Occipital lobe (tissue), 2 donors: Measurements from ENCODE around the gene SCAPER. TPM values are rescaled to one million over a fixed set of nuclear protein-coding genes. Genes with fewer than 3 reads are reported as not detected.

ENCODE experiments used
- DNase-seq: peaks from one replicate; lab custom pipeline; 2025; lab: John Stamatoyannopoulos, UW
- total RNA-seq: library from RNA; depleted of rRNA; stranded (reverse); fragments of >200 nt; gene quantifications from one replicate; pipeline ENCODE4 v1.2.3, GENCODE V29; 2014

SCAPER gene
- total RNA-seq, 1 donor from 2014 or later: 80.0 TPM

DNA sequence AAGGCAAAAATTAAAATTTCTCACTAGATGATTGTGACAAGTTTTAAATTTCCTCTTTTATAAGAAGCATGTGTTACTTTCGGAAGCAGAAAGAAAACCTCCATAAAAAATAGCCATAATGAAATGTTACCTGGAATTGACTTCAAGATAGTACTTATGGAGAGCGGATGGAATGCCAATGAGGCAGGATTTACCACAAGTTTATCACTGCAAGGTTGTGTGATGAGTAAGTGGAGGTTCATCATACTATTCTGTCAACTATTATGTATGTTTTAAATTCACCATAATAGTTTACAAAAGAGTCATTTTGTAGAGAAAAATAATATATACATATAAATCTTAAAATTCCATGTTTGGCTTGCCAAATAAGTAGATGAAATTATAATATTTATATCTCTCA, 230.3 kb downstream of the SCAPER start:
- no peak for DNase-seq

DNA sequence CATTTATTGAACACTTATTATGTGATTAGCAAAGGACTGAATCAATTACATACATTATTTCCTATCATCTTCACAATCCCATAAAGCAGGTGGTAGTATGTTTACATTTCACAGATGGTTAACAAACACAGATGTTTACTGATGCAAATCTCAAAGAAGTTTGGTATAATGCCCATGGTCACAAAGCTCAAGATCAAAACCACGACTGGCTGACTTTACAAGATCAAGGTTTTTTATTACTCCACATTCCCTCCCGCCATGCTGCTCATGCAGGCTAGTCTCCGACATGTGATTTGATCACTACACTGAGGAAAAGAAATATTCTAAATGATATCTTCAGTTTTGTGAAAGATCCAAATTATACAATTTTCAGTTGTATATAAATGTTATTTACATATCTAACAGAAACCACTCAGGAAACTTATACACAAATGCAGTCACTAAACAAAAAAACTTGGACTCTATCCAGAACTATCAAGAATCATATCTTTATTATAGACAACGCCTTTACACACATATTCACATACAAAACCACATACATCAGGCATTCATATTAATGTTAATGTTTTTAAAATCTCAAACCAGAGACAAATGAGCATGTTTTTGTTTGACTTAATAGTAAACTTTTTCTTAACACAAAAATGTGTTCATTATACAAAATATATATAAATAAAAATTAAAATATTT, 235.5 kb downstream of the SCAPER start:
- DNase-seq: no peak

DNA sequence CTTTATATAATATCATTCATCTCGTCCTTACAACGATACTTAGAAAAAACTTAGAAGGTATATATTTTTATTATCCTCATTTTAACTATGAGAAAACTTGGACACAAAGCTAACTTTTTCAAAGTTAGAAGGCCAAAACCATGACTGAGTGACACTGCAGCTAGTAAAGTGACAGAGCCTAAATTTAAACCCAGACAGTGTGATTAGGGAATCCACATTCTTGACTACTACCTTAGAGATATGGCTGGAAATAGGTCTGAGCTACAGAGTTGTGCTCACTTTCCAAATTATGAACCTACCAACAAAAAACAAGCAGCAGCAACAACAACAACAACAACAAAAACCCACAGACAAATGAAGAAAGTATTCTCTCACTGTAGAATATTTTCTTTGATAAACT, 236.2 kb downstream of the SCAPER start:
- no peak for DNase-seq

- DNase-seq: no peak
Measured at GRCh38 chr15:76667943-76668715, 237.0 kb downstream of the SCAPER start.

DNA sequence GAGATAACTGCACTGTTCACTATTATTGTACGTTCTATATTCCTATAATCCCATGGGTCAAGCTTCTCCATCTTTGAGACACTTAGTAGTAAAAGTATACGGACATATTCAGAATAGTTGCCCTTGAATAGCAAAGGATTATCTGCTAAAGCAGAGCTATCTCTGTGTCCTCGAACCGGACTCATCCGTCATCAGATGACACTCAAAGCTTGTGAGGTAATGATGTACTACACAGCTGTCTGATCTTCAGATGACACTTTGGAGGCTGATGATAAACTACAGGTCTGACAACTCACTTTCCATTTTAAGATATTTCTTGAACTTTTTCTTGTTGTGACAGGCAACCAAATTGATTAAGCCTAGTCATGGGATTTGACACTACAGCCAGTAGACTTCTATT, 240.2 kb downstream of the SCAPER start:
- DNase-seq: no peak

GRCh38 chr15:76664411-76664810, 240.7 kb downstream of the SCAPER start:
- DNase-seq: no peak

DNA sequence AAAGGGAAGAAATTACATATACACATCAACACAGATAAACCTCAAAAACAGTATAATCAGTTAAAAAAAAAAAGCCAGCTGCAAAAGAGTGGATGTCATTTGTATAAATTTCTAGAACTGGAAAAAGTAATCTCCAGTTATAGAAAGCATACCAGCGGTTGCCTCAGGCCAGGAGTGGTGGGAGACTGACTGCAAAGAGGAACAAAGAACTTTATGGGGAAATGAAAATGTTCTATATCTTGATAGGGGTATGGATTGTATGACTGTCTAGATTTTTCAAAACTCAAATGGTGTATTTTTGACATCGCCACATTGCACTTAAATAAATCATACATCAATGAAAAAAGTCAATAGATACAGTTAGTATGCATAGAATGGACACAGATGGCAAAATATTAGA, 241.6 kb downstream of the SCAPER start:
- DNase-seq: no peak

DNA sequence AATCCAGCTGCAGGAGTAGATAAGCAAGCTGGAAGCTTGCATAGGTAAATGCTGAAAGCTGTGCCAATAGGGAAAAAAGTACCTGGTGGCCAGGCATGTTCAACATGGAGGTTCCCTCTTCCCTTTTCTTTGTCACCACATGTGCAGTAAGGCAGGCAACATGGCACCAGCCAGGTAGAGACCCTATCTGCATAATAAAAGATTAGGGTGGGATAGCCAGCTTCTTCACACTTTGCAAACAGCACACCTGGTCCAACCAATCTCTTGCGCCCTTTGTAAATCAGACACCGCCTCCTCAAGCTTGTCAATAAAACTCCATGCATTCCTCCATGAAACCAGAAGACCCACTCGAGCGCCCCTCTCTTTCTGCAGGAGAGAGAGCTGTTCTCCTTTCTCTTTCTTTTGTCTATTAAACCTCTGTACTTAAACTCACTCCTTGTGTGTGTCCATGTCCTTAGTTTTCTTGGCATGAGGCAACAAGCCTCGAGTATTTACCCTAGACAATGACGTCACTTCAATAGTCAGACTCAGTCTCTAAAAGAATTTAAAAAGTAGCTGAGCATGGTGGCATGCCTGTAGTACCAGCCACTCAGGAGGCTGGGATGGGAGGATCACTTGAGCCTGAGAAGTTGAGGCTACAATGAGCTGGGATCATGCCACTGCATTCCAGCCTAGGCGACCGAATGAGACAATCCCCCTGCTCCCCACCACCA, 256.3 kb downstream of the SCAPER start:
- no peak for DNase-seq

GRCh38 chr15:76647612-76648011, 257.5 kb downstream of the SCAPER start:
- DNase-seq: no peak

- DNase-seq: no peak
Measured at GRCh38 chr15:76644646-76645045, 260.5 kb downstream of the SCAPER start.

- no peak for DNase-seq
Measured at GRCh38 chr15:76642671-76643070, 262.5 kb downstream of the SCAPER start.

DNA sequence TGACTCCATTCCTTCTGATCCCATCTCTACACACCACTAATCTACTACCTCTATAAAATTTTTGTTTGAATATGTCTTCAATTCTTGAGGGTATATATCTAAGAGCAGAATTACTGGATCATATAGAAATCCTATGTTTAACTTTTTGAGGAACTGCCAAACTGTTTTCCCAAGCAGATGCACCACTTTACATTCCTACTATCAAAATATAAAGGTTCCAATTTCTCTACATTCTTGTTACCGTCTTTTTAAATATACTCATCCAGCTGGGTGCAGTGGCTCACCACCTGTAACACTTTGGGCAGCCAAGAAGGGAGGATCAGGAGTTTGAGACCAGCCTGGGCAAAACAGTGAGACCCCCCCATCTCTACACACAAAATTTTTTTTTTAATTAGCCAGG, 268.0 kb downstream of the SCAPER start:
- no peak for DNase-seq

- DNase-seq: no peak
Measured at GRCh38 chr15:76636059-76636458, 269.1 kb downstream of the SCAPER start.

DNA sequence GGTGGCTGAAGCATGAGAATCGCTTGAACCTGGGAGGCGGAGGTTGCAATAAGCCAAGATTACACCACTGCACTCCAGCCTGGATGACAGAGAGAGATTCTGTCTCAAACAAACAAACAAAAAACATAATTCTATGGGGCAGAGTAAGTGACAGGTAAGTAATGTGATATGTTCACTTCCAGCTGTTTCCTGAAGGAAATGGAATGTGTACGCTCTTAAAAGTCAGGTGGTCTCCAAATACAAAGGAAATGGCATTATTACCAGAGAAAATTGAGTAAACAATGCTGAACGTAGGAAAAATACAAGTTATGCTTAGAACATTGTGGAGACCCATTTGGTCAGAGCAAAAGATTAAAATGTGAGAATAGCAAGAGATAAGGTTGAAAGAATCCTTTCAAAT, 278.5 kb downstream of the SCAPER start:
- no peak for DNase-seq

DNA sequence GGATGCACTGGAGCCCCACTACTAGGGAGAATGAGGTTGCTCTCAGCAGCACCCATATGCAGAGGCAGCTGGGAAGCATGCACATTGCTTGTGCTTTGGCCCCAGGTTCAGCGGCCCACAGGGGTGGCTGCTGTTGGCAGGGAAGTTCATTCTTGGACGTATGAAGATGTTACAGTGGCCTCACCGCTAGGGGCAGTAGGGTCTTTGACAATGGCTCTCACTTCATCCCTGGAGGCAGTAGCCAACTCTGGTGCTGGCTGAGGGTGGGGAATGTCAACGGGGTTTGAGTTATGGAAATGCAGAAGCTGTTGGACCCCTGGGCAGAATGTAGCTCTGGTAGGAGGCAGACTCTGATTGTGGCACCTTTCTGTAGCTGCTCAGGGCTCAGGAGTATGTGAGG, 279.9 kb downstream of the SCAPER start:
- DNase-seq: no peak

DNA sequence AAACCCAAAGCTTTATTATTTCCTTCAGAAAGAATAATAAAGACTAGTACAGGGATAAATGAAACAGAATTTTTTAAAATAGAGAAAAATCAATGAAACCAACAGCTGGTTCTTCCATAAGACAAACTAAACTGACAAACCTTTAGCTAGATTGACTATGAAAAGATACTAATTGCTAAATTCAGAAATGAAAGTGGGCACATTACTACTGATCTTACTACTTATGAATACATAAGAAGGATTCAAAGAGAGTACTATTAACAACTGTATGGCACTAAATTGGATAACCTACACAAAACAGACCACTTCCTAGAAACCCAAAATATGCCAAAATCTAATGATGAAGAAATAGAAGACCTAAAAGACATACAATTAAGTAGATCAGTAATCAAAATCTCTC, 290.4 kb downstream of the SCAPER start:
- DNase-seq: no peak

DNA sequence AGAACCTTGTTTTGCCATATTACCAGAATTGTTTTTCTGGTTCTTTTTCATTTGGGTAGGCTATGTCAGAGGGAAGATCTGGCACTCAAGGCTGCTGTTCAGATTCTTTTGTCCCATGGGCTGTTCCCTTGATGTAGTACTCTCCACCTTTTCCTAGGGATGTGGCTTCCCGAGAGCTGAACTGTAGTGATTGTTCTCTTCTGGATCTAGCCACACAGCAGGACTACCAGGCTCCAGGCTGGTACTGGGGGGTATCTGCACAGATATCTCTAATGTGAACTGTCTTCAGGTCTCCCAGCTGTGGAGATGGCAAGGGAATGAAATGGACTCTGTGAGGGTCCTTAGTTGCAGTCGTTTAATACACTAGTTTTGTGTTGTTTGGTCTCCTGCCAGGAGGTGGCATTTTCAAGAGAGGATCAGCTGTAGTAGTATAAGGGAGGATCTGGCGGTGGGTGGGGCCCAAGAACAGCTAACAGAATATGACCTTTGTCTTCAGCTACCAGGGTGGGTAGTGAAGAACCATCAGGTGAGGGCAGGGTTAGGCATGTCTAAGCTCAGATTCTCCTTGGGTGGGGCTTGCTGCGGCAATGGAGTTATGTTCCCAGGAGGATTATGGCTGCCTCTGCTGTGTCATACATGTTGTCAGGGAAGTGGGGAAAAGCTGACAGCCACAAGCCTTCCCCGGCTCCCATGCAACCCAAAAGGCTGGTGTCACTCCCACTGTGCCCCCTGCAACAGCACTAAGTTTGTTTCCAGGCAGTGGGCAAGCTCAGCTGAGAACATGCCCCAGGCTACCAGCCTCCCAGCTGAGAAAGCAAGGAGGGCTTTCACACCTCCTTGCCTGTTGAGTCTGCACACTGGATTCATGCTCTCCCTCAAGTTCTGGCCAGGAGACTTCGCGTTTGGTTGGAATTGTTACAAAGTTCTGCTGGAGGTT, 316.1 kb downstream of the SCAPER start:
- DNase-seq: no peak

- no peak for DNase-seq
Measured at GRCh38 chr15:76585576-76585897, 319.6 kb downstream of the SCAPER start.

DNA sequence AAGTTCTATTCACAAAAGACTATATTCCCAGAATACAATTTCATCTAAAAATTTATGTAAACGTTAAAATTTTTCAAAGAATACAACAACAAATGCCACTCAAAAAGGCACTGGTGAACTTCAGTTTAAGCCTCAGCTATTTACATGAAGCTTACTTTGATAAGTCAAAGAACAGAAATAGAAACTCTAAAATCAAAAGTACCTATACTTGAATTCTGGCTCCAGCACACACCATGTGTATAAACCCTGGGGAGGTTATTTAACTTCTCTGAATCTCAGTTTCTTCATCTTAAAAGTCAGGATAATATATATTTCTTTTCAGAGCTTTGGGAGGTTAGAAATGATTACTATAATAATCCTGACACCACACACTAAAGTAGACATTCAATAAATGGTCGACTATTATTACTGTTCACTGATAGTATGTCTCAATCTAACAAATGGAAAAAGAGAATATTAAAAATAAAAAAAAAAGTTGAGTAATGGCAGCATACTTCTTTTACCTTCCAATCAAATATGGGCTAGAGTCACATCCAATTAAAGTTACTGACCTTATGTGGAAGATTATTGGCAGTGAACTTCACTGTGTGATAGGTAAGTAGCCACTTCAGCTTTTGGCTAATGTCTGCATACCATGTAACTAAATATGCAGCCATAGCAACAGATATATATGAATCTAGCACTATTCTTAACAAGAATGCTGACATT, 320.1 kb downstream of the SCAPER start:
- no peak for DNase-seq

DNA sequence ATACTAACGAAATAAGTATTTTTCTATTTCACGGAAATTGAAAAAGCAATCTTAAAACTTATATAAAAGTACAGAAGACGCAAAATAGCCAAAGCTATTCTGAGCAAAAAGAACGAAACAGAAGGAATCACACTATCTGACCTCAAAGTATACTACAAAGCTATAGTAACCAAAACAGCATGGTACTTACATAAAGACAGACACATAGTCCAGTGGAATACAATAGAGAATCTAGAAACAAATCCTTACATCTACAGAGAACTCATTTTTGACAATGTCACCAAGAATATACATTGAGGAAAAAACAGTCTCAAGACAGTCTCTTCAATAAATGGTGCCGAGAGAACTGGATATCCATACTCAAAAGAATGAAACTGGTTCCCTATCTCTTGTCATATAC, 322.6 kb downstream of the SCAPER start:
- DNase-seq: no peak
